Measurements from ENCODE around the gene UBE2R2. TPM values are rescaled to one million over a fixed set of nuclear protein-coding genes. Genes with fewer than 3 reads are reported as not detected.
A peak's percentile ranks its signal among the peaks of the same experiment; 100 is the strongest.

The UBE2R2 gene
- total RNA-seq, 1 experiment from 2014 or later, result 52.1 TPM

DNA sequence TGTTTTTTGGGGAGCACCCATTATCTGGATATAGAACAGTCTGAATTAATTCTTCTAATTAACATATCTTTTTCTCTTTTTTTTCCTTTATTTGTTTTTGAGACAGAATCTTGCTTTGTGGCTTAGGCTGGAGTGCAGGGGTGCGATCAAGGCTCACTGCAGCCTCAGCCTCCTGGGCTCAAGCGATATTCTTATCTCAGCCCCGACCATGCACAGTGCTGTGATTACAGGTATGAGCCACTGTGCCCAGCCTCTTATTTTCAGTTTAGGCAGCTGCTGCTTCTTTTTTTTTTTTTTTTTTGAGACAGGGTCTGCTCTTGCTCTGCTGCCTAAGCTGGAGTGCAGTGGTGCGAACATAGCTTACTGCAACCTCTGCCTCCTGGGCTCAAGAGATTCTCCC, 20.2 kb downstream of the UBE2R2 start:
- no peaks in the 10 kb centered on the region for H3K9me3 Mint-ChIP-seq
- H2AFZ ChIP-seq (ENCODE audit: low read length), result no peak overlapping the region
- H3K18ac ChIP-seq (ENCODE audit: insufficient read length, low read depth, low read length), result no peak overlapping the region
- H3K14ac ChIP-seq (ENCODE audit: insufficient read depth, low read length), result no peak overlapping the region
- no peak overlapping the region for H3K4me2 ChIP-seq (ENCODE audit: insufficient read depth, insufficient read length, low read length)
- no peak overlapping the region for H3K27ac ChIP-seq (ENCODE audit: insufficient read length, low read depth, low read length)
- no peak overlapping the region for H2BK5ac ChIP-seq (ENCODE audit: insufficient read length, low read length)
- H3K9me3 ChIP-seq (ENCODE audit: control insufficient read depth, low read depth, low read length), result no peaks in the 10 kb centered on the region
- WGBS (ENCODE audit: extremely low coverage, insufficient read length, low lambda C conversion rate), result no CpG with 5 or more reads among the region's 4 CpGs
- no peak overlapping the region for H2BK120ac ChIP-seq (ENCODE audit: low read depth, low read length, poor library complexity, severe bottlenecking)
- no peak overlapping the region for H2AK5ac ChIP-seq (ENCODE audit: insufficient read length, low read length)
- H3K23me2 ChIP-seq (ENCODE audit: insufficient read length, low read depth, low read length, poor library complexity, severe bottlenecking), result no peaks in the 10 kb centered on the region
- no peaks in the 10 kb centered on the region for H4K20me1 ChIP-seq (ENCODE audit: control insufficient read depth, insufficient read depth, insufficient read length)
- H3K4ac ChIP-seq (ENCODE audit: low read depth, low read length), result no peak overlapping the region
- no peak overlapping the region for H3K4me3 Mint-ChIP-seq
- TF ChIP-seq CTCF (conservative IDR thresholded peaks at IDR 0.05), result no peak
- H2BK20ac ChIP-seq (ENCODE audit: low read depth, low read length, poor library complexity, severe bottlenecking), result no peak overlapping the region
- H4K5ac ChIP-seq (ENCODE audit: insufficient read length, low read depth, low read length), result no peak overlapping the region
- H3K56ac ChIP-seq (ENCODE audit: insufficient read length, low read depth, low read length), result no peak overlapping the region
- H4K8ac ChIP-seq (replicated peaks; ENCODE audit: insufficient read length, low read depth, low read length), result no peak overlapping the region
- H3K27me3 Mint-ChIP-seq (ENCODE audit: low read depth), result no peaks in the 10 kb centered on the region
- no peak overlapping the region for H3K23ac ChIP-seq (ENCODE audit: insufficient read length, low read depth, low read length)
- no peak overlapping the region for H3T11ph ChIP-seq (ENCODE audit: low read length)
- DNase-seq, result no peak
- H3K4me1 Mint-ChIP-seq, result peaks cover 0 to 2% of the 10 kb centered on the region in 2 experiments; a peak in 2 of 4 replicates
- no peak overlapping the region for H2BK12ac ChIP-seq (ENCODE audit: insufficient read length, low read depth, low read length)
- peaks cover 0 to 5% (median 4%) of the 10 kb centered on the region in 3 experiments; a peak in 5 of 7 replicates for H3K36me3 Mint-ChIP-seq (ENCODE audit: insufficient read depth in 1 of 3, low read depth in 3 of 3)
- H4K91ac ChIP-seq (ENCODE audit: insufficient read length, low read depth, low read length), result no peak overlapping the region
- H3K79me1 ChIP-seq (ENCODE audit: insufficient read depth, low read depth, low read length, poor library complexity, severe bottlenecking), result peaks cover 18% of the 10 kb centered on the region
- no peaks in the 10 kb centered on the region for H3K27me3 ChIP-seq (ENCODE audit: insufficient read depth, low read length)
- H3K27ac Mint-ChIP-seq, result peak overlapping the region in 2 of 3 experiments; percentile 64 to 83; a peak in 2 of 7 replicates
- H3K9ac ChIP-seq (ENCODE audit: extremely low read depth, insufficient read length, low read length), result no peak overlapping the region
- no peaks in the 10 kb centered on the region for H3K4me1 ChIP-seq (ENCODE audit: insufficient read depth, low read length)
- peaks cover 33% of the 10 kb centered on the region; the same call in 1 of the 2 replicates for H3K79me2 ChIP-seq (ENCODE audit: insufficient read depth, low read length)
- H2BK15ac ChIP-seq (ENCODE audit: low read depth, low read length), result no peak overlapping the region
